CD4-positive, alpha-beta T cell (primary cell): Measurements from ENCODE around the gene TENM4. TPM values are rescaled to one million over a fixed set of nuclear protein-coding genes. Genes with fewer than 3 reads are reported as not detected.

ENCODE experiments used
- ATAC-seq: fragments of 200-7000 bp; cut with Tn5 transposase; one replicate; pipeline ENCODE4 v1.10.0; 2022; ENCODE audit warnings: mild to moderate bottlenecking; ENCODE audit not compliant: poor library complexity
- CTCF ChIA-PET: fragments of 350-600 bp; sonication (Branson Sonifier 250); formaldehyde crosslinking; loops from one replicate; lab custom pipeline; 2021; ENCODE audit warnings: antibody characterized with exemption, inconsistent platforms; lab: Charles Lee
- POLR2A ChIA-PET: fragments of 350-600 bp; sonication (Branson Sonifier 250); formaldehyde crosslinking; loops from one replicate; lab custom pipeline; 2021; ENCODE audit warnings: antibody characterized with exemption, inconsistent platforms; lab: Charles Lee
- DNase-seq, 14 experiments: peaks; one replicate each; pipeline ENCODE4 v3.0.0-alpha.2; 2013 to 2020; ENCODE audit warnings: mixed read lengths in 2 of 14
- H3K27ac ChIP-seq, 2 donors: one replicate each; pipeline versions ENCODE4 v1.5.1 to v1.7.0; 2013; ENCODE audit warnings: low read length in 2 of 2, low read depth in 1 of 2, mild to moderate bottlenecking in 1 of 2
- H3K27me3 ChIP-seq, 2 experiments: 1 replicate in 1 of 2; 2 replicates in 1 of 2; pipeline versions ENCODE4 v1.6.1 to v1.7.0; 2013; ENCODE audit warnings: low read length in 2 of 2, control low read depth in 1 of 2, mild to moderate bottlenecking in 1 of 2, moderate library complexity in 1 of 2; ENCODE audit not compliant: insufficient read depth in 2 of 2, control insufficient read depth in 1 of 2
- H3K36me3 ChIP-seq: one replicate; pipeline ENCODE4 v1.6.1; 2013; ENCODE audit warnings: low read length, control low read depth; ENCODE audit not compliant: insufficient read depth
- H3K4me1 ChIP-seq: one replicate; pipeline ENCODE4 v1.6.1; 2013; ENCODE audit warnings: low read length, control low read depth; ENCODE audit not compliant: insufficient read depth
- H3K4me3 ChIP-seq: one replicate; pipeline ENCODE4 v1.5.1; 2013; ENCODE audit warnings: mild to moderate bottlenecking, low read length, moderate library complexity
- H3K9me3 ChIP-seq, 2 experiments: 1 replicate in 1 of 2; 2 replicates in 1 of 2; pipeline versions ENCODE4 v1.6.1 to v1.7.0; 2013; ENCODE audit warnings: low read length in 2 of 2, mild to moderate bottlenecking in 2 of 2, control low read depth in 1 of 2, moderate library complexity in 1 of 2; ENCODE audit not compliant: control insufficient read depth in 1 of 2, insufficient read depth in 1 of 2
- H3K27ac Mint-ChIP-seq: one replicate; pipeline ENCODE4 v1.8.0; 2020; ENCODE audit warnings: mixed read lengths
- H3K27me3 Mint-ChIP-seq: one replicate; pipeline ENCODE4 v1.8.0; 2021; ENCODE audit warnings: mixed read lengths
- H3K36me3 Mint-ChIP-seq: one replicate; pipeline ENCODE4 v1.8.0; 2021; ENCODE audit warnings: low read depth, mixed read lengths
- H3K4me1 Mint-ChIP-seq: one replicate; pipeline ENCODE4 v1.8.0; 2021; ENCODE audit warnings: low read depth, mixed read lengths
- H3K4me3 Mint-ChIP-seq: one replicate; pipeline ENCODE4 v1.8.0; 2020; ENCODE audit warnings: mild to moderate bottlenecking, mixed read lengths
- H3K9me3 Mint-ChIP-seq: one replicate; pipeline ENCODE4 v1.8.0; 2020; ENCODE audit warnings: mixed read lengths
- intact Hi-C, 2 experiments: fragments of 100-400 bp; cut with DNase I in 1 of 2; cut with micrococcal nuclease in 1 of 2; formaldehyde crosslinking; loops; one replicate each; pipeline versions ENCODE4 v1.15.1 to v1.9.0; 2023 to 2025; cut with DNase I, micrococcal nuclease
- total RNA-seq, 174 experiments: library from RNA in 2 of 174; stranded (reverse) in 2 of 174; gene quantifications; one replicate each; pipeline ENCODE4 v1.2.3 and lab custom pipeline; 2021 to 2026
- TF ChIP-seq, protein P1 (sequence below): fragments of 200-600 bp; IDR thresholded peaks from one replicate; pipeline ENCODE4 v1.8.0; 2022; ENCODE audit warnings: antibody characterized with exemption, mild to moderate bottlenecking

TENM4 gene
- total RNA-seq, 2 experiments from 2014 or later: 0.22 to 0.31 TPM

DNA sequence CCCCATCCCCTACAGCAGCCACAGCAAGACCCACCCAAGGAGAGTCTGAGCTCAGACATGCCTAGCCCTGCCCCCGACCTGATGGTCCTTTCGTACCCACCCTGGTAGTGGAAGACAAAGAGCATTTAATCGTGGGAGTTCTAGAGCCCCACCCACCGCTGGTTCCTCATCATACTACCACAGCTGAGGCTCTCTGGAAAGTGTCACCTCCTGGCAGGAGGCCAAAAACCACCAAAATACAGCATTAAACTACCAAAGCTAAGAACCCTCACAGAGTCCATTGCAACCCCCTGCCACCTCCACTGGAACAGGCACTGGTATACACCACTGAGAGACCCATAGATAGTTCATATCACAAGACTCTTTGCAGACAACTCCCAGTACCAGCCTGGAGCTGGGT, 311.1 kb downstream of the TENM4 start:
- H3K9me3 ChIP-seq: peaks cover 5 to 7% of the 10 kb centered on the region in 2 experiments
- no peak for ATAC-seq
- H3K4me1 ChIP-seq: no peaks in the 10 kb centered on the region
- H3K27ac ChIP-seq: no peak overlapping the region
- peaks cover 6% of the 10 kb centered on the region for H3K27me3 Mint-ChIP-seq
- TF ChIP-seq, protein P1, sequence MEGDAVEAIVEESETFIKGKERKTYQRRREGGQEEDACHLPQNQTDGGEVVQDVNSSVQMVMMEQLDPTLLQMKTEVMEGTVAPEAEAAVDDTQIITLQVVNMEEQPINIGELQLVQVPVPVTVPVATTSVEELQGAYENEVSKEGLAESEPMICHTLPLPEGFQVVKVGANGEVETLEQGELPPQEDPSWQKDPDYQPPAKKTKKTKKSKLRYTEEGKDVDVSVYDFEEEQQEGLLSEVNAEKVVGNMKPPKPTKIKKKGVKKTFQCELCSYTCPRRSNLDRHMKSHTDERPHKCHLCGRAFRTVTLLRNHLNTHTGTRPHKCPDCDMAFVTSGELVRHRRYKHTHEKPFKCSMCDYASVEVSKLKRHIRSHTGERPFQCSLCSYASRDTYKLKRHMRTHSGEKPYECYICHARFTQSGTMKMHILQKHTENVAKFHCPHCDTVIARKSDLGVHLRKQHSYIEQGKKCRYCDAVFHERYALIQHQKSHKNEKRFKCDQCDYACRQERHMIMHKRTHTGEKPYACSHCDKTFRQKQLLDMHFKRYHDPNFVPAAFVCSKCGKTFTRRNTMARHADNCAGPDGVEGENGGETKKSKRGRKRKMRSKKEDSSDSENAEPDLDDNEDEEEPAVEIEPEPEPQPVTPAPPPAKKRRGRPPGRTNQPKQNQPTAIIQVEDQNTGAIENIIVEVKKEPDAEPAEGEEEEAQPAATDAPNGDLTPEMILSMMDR: no peak
- ChIA-PET POLR2A (no interaction called here), CTCF (no interaction called here)
- H3K9me3 Mint-ChIP-seq: peaks cover 12% of the 10 kb centered on the region
- intact Hi-C loops: no loop called here
- no peak overlapping the region for H3K27ac Mint-ChIP-seq
- no peaks in the 10 kb centered on the region for H3K4me1 Mint-ChIP-seq
- no peak for DNase-seq
- no peaks in the 10 kb centered on the region for H3K36me3 ChIP-seq
- no peaks in the 10 kb centered on the region for H3K36me3 Mint-ChIP-seq
- H3K4me3 ChIP-seq: no peak overlapping the region
- H3K4me3 Mint-ChIP-seq: no peak overlapping the region
- peaks cover 0 to 2% of the 10 kb centered on the region in 2 experiments for H3K27me3 ChIP-seq

DNA sequence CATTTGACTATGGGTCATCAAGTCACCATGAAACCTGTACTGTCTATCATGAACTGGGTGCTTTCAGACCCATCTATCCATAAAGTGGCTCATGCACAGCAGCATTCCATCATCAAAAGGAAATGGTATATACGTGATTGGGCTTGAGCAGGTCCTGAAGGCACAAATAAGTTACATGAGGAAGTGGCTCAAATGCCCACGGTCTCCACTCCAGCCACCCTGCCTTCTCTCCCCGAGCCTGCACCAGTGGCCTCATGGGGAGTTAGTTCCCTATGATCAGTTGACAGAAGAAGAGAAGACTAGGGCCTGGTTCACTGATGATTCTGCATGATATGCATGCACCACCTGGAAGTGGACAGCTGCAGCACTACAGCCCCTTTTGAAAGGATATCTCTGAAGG, 312.5 kb downstream of the TENM4 start:
- no peak overlapping the region for H3K27ac ChIP-seq
- intact Hi-C loops: no loop called here
- peaks cover 5 to 7% of the 10 kb centered on the region in 2 experiments for H3K9me3 ChIP-seq
- ChIA-PET CTCF (no interaction called here), POLR2A (no interaction called here)
- Mint-ChIP-seq H3K9me3 (peaks cover 12% of the 10 kb centered on the region), H3K4me1 (no peaks in the 10 kb centered on the region), H3K27ac (no peak overlapping the region), H3K4me3 (no peak overlapping the region), H3K27me3 (peaks cover 6% of the 10 kb centered on the region), H3K36me3 (no peaks in the 10 kb centered on the region)
- TF ChIP-seq, protein P1: no peak
- peaks cover 0 to 2% of the 10 kb centered on the region in 2 experiments for H3K27me3 ChIP-seq
- no peaks in the 10 kb centered on the region for H3K4me1 ChIP-seq
- no peak overlapping the region for H3K4me3 ChIP-seq
- no peak for DNase-seq
- no peaks in the 10 kb centered on the region for H3K36me3 ChIP-seq
- ATAC-seq: no peak

DNA sequence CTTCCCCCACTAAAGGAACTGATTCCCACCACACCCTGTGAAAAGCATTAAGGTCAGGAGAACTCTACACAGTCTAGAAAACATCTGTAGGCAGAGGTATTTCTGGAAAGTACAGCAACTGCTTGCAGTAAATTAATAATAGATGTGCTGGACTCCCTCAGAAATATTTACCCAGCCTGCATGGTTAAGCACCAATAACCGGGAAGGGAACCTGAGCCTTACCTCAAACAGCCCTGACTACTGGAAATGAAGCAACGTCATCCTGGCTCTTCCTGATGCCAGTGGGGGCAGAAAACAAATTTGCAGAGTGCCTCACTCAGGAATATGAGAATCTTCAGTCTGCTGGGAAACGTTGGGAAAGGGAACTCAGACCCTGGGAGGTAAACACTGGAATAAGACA, 318.1 kb downstream of the TENM4 start:
- no peaks in the 10 kb centered on the region for H3K36me3 Mint-ChIP-seq
- H3K27ac Mint-ChIP-seq: no peak overlapping the region
- CTCF ChIA-PET: no interaction called here
- peaks cover 0 to 2% of the 10 kb centered on the region in 2 experiments for H3K27me3 ChIP-seq
- peaks cover 2% of the 10 kb centered on the region for H3K9me3 Mint-ChIP-seq
- no peak overlapping the region for H3K27ac ChIP-seq
- H3K4me3 Mint-ChIP-seq: no peak overlapping the region
- peaks cover 3 to 5% of the 10 kb centered on the region in 2 experiments for H3K9me3 ChIP-seq
- intact Hi-C loops: no loop called here
- TF ChIP-seq, protein P1: no peak
- no peaks in the 10 kb centered on the region for H3K4me1 ChIP-seq
- no peak for DNase-seq
- H3K4me3 ChIP-seq: no peak overlapping the region
- ATAC-seq: no peak
- H3K36me3 ChIP-seq: no peaks in the 10 kb centered on the region
- POLR2A ChIA-PET: no interaction called here
- no peaks in the 10 kb centered on the region for H3K4me1 Mint-ChIP-seq
- H3K27me3 Mint-ChIP-seq: peaks cover 4% of the 10 kb centered on the region
